Activated CD8-positive, alpha-beta memory T cell treated with anti-CD3 and anti-CD28 coated beads, Interleukin-2, amount 50 U/mL, for 1 hour (primary cell): ENCODE data around the gene CCN6.

Source experiments
- DNase-seq: peaks from one replicate; pipeline ENCODE4 v3.0.0-alpha.2; 2020; ENCODE audit errors: extremely low read depth

CCN6 gene

DNA sequence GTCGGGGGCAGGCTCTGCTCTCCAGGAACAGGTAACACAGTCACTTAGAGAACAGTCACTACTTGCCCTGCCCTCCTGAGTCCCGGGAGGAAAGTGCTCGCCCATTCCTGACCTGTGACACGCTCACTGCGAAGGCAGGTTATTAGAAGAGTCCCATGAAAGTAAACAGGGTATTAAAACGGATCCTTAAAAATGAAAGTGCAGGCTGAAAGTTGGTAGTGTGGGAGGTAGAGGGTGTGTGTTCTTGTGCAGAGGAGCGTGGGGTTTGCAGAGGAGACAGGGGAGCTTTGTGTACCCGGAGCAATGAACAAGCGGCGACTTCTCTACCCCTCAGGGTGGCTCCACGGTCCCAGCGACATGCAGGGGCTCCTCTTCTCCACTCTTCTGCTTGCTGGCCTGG lies at the start of gene CCN6:
TSS of gene CCN6 (plus strand) at position 104 of the 400 bp plus-strand sequence. CDS start at position 358, 254 bp downstream.
- no peak for DNase-seq

DNA sequence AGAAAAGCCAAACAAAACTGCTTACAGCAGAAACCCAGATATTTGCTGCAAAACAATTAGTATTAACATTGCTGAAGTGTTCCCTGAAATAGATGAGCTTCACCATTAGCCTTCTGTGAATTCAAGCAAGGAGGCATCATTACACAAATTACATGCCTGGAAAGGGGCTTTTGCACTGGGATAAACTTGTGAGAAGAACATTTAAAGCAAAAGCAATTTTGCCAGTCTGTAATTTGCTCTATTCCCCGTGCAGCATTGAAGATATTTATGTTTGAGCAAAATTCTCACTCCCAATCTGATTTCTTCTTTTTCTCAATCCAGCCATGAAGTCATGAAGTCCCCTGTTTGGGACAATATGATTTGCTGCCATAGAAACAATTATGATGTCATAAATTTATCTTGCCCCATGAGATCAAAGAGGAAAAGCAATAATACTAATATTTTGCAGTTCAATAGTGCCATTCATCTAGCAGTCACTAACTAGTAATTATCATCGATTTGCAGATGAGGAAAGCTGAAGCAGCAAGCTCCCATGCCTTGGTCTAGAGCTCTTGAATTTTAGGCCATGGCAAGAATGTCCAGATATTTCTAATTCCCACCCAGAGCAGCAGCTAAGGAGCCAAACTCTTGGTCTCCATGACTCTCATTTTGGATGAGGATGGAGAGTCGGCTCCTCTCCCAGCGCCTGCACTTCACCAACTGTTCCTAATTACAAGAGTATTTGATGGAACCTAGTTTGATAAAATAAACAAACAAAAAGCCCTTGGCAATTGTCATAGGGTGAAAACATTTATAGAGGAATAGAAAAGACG lies 49.5 kb upstream of the CCN6 start:
- no peak for DNase-seq

GRCh38 chr6:112005013-112005371 lies 48.9 kb upstream of the CCN6 start:
- DNase-seq, result no peak

- no peak for DNase-seq
These were observed 46.6 kb upstream of the CCN6 start for GRCh38 chr6:112007254-112007653.

DNA sequence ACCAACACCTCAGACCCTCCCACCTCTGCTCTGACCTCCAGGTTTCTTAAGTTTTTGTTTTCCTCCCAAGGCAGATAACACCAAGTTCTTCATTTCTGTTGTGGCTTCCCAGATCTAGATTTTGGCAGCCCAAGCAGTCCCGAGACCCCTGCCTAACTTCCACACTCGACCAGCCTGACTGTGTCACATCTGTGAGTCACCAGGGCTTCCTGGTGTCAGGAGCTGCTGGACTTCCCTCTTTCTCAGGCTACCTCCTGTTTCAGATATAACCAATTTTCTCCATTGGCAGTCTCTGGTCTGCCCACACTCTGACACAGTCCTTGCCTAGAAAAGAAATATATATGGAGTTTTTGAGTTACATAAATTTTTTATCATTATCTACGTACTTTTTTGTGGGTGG lies 46.1 kb upstream of the CCN6 start:
- DNase-seq, result no peak

DNA sequence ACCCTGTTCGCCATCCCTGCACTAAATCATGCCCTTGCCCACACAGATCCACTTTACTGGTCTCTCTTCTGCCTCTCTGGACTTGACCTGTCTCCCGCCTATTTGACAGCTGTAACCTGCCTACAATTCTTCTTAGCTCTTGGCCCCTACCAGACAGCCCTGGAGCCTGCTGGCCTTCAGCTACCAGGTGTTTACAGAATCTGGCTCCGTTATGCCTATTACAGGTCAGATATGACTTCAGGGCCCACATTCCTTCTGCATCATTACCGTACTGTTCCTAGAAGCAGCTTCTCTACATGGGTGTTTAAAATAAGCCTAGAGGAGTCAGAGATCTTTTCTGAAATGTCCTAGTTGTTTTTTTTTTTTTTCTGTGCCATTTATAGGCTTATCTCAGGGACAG lies 45.4 kb upstream of the CCN6 start:
- no peak for DNase-seq

DNA sequence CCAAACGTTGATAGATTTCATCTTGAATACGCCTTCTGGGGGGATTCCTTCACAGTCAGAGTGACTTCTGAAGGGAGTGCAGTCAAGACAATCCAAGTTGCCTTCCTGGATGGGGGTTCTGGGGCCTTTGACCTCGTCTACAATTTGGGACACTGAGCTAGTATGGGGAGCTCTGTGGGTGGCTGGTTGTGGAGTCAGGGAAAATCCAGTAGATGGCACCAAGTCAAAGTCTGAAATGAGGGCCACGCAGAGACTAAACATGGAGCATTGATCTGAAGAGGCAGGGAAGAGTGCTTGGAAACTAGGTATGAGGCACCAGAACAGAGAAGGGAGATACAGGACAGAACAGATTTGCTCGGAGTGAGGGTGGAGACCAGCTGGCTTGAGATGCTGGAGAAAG lies 43.6 kb upstream of the CCN6 start:
- DNase-seq, result no peak

GRCh38 chr6:112013051-112013450 lies 40.9 kb upstream of the CCN6 start:
- no peak for DNase-seq

DNA sequence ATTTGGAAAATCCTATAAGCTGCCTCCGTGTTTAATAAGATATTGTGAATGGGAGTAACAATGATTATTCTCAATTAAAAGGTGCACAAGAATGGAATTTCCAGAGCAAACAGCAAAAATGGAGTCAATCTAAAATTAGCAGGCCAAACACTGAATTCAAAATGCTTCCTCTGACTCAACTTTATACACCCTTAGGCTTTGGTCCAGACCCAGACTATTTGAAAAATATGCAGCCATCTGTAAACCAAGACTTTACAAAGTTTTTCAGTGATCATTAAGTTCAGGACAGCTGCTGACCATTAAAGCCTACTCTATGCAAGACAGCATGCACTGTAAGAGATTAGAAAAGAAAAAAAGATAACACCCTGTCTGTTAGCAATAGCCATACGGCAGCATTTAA lies 39.4 kb upstream of the CCN6 start:
- no peak for DNase-seq

- no peak for DNase-seq
These were observed 38.2 kb upstream of the CCN6 start for GRCh38 chr6:112015725-112016124.

GRCh38 chr6:112016320-112016719 lies 37.6 kb upstream of the CCN6 start:
- no peak for DNase-seq

DNA sequence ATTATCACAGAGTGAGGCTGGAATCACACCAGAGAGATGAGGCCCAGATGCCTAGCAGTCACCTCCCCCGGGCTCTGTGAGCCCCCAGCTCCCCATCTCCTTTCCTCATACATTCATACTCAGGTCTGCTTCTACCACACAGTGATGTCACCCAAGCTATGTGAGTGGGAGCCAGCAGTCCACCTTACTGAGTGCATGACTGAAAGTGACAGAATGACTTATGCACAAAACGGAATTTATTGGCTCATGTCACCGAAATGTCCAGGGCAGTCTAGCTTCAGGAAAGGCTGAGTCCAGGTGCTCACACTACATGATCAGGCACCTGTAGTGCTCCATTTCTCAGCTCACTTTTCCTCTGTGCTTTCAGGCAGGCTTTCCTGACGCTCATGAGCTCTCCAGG lies 36.7 kb upstream of the CCN6 start:
- no peak for DNase-seq

DNA sequence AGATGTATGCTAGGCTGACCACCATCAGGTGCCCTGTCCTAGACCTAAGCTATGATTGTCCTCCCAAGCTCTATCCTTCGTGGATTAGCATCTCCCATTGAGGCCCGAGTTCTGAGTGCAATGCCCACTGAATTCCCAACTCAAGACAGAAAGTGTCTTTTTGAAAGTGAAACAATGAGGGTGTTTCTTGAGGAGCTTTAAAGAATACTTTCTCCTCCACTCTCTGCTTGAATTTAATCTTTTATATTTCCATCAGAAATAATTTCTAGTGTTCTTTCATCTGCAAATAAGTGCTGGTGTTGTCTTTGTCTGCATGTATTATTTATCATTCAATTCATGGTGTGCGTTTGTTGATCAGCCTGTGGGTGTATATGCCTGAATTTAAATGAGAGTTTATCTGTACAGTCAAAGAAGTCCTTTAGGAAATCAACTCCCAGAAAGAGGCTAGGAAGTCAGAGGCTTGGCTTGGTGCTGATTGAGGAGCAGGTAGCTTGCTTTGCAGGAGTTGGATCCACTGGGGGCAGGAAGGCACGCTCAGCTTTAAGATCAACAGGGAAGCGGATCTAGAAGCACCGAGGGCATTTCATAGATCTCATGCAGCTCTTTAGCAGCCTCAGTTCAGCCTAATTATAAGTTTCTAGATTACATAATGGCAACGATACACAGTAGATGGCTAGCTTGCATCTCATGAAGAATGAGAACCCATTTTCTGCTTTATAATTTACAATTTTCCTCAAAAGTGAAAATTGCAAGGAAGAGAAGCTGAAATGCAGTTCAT lies 36.0 kb upstream of the CCN6 start:
- no peak for DNase-seq

GRCh38 chr6:112018619-112019416 lies 35.1 kb upstream of the CCN6 start:
- no peak for DNase-seq

- no peak for DNase-seq
These were observed 34.3 kb upstream of the CCN6 start for GRCh38 chr6:112019589-112019988.

DNA sequence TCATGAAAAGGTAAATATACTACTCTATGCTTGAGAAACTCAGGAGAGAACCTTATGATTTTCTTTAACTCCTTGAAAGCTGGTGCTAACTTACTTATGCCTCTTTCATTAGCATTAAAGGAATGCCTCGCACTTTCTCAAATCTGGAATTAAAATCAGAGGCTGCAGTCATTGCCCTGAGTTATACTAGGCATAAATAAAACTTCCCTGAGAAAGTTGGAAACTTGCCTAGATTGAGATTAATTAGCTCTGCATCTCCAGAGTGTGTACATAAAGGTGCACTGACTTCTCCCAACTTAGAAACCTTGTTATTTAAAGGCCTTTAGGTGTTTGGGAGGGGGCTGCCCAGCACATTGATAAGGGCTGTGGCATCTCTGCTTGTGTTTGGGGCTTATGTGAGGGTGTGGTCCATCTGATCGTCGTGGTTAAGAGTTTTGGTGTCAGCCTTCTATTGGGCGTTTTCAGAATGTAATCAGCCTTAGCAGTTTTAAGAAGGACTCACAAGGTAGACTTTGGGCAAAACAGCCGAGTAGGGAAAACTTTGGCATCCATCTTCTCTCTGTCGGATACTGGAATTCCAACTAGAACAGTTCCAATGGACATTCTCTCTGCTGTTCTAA lies 32.1 kb upstream of the CCN6 start:
- no peak for DNase-seq

- DNase-seq, result no peak
These were observed 31.2 kb upstream of the CCN6 start for GRCh38 chr6:112022749-112023148.

- DNase-seq, result no peak
These were observed 29.4 kb upstream of the CCN6 start for GRCh38 chr6:112024464-112024863.

GRCh38 chr6:112026933-112027332 lies 27.0 kb upstream of the CCN6 start:
- DNase-seq, result no peak

- DNase-seq, result no peak
These were observed 25.8 kb upstream of the CCN6 start for GRCh38 chr6:112027942-112028674.
